NCI-H446 (cell line): ENCODE measurements around the gene CDADC1.
A peak's percentile ranks its signal among the peaks of the same experiment; 100 is the strongest.

Experiments
- DNase-seq, 2 experiments: peaks; one replicate each; lab custom pipeline; 2025; lab: John Stamatoyannopoulos, UW

Gene CDADC1

GRCh38 chr13:49247643-49248621 is at the start of gene CDADC1:
Gene CDADC1 (plus strand): TSS chr13:49247925. CDS start chr13:49248038, 113 bp downstream.
- peak; percentile 68 to 90 for DNase-seq

DNA sequence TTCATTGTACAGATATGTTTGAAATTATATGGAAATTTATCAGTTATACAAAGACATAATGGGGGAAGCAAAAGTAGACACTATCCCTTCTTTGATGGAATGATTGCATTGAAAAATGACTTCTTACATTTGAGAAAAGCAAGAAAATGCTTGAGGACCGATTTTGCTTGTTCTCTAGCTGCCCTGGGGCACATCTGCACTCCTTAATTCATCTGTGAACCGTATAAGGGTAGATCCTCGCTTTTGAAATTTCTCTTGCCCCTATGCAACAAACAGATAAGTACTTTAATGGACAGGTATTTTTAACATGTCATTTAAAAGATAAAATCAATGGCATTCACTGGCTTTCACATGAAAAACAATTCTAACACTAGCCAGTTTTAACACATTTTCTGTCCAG is 41.1 kb upstream of the CDADC1 start:
- DNase-seq = no peak

GRCh38 chr13:49208619-49209018 is 39.1 kb upstream of the CDADC1 start:
- no peak for DNase-seq

GRCh38 chr13:49210114-49210513 is 37.6 kb upstream of the CDADC1 start:
- DNase-seq = no peak

GRCh38 chr13:49210669-49211068 is 37.1 kb upstream of the CDADC1 start:
- DNase-seq = no peak

DNA sequence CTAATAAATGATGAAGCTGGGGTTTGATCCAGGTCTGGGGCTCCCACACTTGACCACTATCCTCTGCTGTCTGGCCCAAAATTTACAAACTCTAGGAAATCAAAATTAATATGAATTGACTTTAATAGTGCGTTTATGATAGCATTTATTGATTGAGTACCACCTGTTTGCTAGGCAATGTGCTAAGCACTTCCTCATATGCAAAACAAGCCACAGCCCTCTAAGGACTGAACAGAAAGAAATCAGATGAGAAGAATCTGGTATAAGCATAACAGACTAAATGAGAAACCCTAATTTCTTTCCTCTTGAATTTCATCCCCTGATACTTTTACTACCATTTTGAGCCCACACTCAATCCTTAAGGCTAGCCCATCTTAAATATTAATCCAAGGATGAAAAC is 34.2 kb upstream of the CDADC1 start:
- no peak for DNase-seq

GRCh38 chr13:49213997-49214916 is 33.5 kb upstream of the CDADC1 start:
- no peak for DNase-seq

GRCh38 chr13:49214917-49215376 is 32.8 kb upstream of the CDADC1 start:
- no peak for DNase-seq

DNA sequence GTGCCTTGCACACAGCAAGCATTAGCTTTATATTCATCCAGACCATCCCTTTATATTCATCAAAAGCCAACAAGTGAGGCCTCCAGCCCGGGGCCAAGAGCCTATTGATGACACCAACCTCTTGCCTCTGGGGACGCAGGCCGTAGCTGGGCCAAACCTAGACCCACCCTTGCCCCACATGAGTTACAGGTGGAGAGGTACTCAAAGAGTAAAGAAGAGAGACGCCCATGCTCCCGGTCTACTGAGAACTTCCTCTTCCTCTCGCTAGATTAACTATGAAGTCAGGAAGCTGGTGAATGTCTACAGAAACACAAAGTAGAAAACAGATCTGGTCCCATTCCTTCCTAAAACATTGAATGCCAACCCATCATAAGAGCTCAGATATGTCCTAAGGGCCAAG is 31.4 kb upstream of the CDADC1 start:
- no peak for DNase-seq

DNA sequence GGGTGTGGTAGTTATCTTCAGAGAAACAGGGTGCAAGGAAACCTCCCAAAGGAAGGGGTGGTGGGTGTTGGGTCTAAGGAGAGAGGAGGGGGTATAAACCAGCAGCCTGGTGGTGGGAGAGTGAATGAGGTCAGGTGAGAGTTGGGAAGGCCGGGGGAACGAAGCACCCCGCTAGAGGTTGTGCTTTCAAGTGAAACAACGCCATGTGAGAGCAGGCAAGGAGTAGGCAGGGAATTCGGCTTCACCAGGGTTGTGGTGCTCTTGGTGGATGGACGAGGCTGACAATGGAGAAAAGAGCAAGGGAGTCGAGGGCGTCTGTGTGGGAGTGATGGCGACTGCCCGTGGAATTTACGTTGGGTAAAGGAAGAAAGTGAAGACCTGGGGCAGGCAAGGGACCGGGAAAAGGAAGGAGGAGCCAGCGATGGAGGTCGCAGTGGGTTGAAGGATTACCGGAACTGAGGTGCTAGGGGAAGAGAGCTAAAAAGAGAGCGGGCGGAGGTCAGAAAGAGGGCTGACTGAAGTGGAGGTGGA is 29.7 kb upstream of the CDADC1 start:
- DNase-seq = no peak

GRCh38 chr13:49218493-49219051 is 29.2 kb upstream of the CDADC1 start:
- no peak for DNase-seq

DNA sequence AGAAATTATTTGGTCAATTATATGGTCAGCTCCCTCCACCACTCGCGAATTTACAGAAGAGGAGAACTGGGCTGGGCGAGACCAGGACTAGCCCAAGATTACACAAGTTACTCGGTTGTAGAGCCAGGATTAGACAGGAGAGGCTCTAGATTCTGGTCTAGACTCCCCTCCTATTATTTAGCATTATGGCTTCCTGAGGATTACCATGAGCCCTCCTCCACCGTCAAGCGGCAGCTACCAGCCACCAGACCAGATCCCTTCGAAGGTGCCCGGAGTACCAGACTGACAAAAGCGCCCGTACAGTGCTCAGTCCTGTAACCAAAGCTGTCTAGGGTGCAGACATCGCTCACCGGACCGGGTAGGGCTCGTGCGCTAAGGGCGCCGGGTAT is 28.1 kb upstream of the CDADC1 start:
- no peak for DNase-seq

DNA sequence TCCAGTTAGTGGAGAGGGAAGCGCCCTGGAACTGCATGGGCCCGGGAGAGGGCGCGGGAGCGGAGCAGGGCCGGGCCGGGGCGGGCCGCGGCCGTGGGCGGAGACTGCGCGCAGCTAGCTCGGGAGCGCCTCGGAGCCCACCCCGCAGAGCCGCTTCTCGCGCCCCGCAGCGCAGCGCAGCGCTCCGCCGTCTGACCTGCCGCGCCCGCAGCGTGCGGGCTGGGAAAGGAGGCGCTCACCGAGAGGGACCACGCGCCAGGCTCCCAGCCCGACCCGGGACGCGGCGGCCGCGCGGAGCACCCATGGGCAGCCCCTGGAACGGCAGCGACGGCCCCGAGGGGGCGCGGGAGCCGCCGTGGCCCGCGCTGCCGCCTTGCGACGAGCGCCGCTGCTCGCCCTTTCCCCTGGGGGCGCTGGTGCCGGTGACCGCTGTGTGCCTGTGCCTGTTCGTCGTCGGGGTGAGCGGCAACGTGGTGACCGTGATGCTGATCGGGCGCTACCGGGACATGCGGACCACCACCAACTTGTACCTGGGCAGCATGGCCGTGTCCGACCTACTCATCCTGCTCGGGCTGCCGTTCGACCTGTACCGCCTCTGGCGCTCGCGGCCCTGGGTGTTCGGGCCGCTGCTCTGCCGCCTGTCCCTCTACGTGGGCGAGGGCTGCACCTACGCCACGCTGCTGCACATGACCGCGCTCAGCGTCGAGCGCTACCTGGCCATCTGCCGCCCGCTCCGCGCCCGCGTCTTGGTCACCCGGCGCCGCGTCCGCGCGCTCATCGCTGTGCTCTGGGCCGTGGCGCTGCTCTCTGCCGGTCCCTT is 27.5 kb upstream of the CDADC1 start, which contains the start of gene MLNR:
Gene MLNR, plus strand, starts transcription at position 303 of the 820 bp plus-strand sequence. Its CDS starts 0 bp downstream, at position 303.
- DNase-seq = peak in 1 of 2 experiments; percentile 5

DNA sequence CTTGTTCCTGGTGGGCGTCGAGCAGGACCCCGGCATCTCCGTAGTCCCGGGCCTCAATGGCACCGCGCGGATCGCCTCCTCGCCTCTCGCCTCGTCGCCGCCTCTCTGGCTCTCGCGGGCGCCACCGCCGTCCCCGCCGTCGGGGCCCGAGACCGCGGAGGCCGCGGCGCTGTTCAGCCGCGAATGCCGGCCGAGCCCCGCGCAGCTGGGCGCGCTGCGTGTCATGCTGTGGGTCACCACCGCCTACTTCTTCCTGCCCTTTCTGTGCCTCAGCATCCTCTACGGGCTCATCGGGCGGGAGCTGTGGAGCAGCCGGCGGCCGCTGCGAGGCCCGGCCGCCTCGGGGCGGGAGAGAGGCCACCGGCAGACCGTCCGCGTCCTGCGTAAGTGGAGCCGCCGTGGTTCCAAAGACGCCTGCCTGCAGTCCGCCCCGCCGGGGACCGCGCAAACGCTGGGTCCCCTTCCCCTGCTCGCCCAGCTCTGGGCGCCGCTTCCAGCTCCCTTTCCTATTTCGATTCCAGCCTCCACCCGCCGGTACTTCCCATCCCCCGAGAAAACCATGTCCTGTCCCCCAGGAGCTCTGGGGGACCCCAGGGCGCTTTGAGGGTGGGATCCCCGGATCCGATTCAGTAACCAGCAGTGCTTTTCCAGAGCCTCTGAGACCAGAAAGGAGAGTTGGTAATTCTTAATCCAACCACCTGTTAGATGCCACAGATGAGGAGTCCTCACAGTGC is 26.7 kb upstream of the CDADC1 start:
- DNase-seq = no peak

DNA sequence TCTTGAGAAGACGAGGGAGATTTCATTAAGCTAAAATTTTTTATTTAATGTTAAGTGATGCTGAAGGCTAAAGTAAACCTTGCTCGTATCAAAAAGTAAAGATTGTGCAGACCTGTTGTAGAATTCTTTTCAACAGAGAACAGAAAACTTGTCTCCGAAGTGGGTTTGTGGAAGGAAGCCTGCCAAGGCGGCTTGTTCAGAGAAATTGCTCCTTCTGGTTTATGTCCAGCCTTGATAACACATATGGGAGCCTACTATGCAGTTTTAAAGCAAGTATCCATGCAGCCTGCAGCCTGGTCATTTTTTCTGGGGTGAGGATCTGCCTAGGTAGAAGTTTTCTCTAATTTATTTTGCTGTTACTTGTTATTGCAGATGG is 26.1 kb upstream of the CDADC1 start:
- DNase-seq = no peak

GRCh38 chr13:49225223-49226042 is 22.3 kb upstream of the CDADC1 start:
- no peak for DNase-seq

DNA sequence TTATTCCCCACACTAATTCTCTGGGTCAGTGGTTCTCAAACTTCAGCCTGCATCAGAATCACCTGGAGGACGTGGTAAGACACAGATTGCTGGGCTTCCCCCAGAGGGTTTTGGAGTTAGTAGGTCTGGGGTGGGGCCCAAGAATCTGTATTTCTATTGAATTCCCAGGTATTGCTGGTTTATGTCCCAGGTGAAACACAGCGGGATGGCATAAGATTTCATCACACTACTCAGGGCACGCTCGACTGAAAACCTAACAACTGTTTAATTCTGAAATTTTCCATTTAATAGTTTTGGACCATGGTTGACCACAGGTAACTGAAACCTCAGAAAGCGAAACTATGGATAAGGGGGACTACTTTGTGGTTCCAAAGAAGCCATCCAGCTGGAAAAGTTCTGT is 21.1 kb upstream of the CDADC1 start:
- DNase-seq = no peak

GRCh38 chr13:49234741-49235140 is 13.0 kb upstream of the CDADC1 start:
- DNase-seq = no peak

GRCh38 chr13:49235856-49236431 is 11.8 kb upstream of the CDADC1 start:
- DNase-seq = no peak
